CD4-positive, alpha-beta T cell treated with Interleukin-17A for 4 hours (primary cell): ENCODE results near the gene KCNMB2.
"Not testable (repeated sequence)": the region's sequence is repeated elsewhere in the genome, so short reads cannot be mapped to it uniquely, and the experiment has no call there.

Experiments
- DNase-seq: peaks from one replicate; pipeline ENCODE4 v3.0.0-alpha.2; 2020; ENCODE audit warnings: mixed read lengths

KCNMB2 gene

GRCh38 chr3:178520451-178520850 lies 15.8 kb upstream of the KCNMB2 start:
- no peak for DNase-seq

DNA sequence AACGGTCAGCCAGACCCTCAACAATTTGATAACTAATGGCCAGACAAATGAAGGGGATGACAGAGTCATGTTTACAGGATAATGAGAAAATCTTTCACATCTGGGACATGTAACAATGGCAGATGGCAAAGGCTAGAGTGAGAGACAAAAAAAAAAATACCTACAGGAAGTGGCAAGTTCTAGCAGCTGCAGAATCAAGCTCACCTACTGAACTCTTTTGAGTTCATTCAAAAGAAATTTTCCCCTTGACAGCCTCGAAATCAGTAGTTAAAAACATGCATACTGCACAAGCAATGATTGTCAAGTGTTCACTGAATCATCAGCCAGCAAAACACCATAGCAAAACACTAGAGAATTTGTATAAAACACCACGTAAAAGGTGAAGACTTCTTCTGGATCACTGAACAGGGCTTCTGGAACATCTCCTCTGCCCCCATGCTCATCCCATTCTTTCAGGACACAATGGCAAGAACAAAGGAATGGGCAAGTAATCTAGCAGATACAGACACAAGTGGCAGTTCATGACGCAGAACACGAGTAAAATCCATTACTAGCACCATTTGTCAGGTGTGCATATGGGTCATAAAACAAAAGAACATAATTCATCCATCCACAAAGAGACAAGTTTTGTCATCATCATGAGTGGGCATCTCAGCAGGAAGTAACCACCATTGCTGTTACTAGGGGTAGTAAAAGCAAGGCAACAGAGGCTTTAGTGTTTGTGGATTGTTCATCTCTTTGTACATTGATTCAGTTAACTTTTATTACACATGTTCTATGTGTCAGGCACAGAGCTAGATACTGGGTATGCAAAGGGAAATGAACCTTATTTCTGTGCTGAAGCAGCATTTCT lies 13.8 kb upstream of the KCNMB2 start:
- DNase-seq = no peak

GRCh38 chr3:178525251-178525650 lies 11.0 kb upstream of the KCNMB2 start:
- DNase-seq = no peak

DNA sequence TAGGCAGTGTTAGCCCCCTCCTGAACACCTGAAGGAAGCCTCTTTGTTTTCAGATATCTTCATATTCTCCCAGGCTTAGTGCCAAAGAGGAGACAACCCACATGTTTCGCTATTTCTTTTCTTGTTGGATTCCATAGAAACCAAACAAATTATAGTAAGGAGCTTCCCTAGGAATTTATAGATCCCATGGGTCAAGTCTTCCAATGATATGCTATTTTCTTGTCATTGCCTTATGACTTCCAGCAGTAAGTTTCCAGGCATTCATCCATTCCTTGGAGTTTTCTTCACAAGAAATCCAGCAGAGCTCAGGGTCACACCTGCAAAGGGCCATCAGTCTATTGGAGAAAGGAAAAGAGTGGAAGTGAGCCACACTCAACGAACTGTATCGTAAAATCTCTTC lies 9.9 kb upstream of the KCNMB2 start:
- no peak for DNase-seq

GRCh38 chr3:178527981-178528380 lies 8.3 kb upstream of the KCNMB2 start:
- no peak for DNase-seq

DNA sequence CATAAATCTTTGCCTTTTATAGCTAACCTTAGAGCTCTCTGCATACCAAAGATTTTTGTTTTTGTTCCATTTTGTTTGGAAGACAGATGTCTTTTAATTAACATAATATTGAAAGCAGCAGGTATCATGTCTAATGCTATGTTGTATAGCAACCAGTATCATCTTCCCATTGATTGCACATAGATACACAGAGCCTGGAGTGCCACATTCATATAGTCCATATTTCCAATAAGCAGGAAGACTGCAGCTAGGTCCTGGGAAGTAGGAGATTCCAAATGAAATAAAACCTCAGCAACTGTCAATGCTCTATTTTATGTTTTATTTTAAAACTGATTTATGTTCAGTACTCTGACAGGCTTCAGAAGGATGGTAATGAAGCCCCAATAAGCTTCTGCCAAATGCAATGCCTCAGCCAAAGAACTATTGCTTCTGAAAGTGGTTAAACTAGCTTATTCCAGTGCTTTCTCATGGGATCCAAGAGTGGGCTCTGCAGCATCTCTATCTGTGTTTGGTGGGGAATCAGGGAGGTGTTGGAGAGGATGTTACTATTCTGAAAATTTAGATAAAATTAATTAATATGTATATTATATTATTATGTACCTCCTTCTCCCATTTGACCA lies 6.5 kb upstream of the KCNMB2 start:
- no peak for DNase-seq

DNA sequence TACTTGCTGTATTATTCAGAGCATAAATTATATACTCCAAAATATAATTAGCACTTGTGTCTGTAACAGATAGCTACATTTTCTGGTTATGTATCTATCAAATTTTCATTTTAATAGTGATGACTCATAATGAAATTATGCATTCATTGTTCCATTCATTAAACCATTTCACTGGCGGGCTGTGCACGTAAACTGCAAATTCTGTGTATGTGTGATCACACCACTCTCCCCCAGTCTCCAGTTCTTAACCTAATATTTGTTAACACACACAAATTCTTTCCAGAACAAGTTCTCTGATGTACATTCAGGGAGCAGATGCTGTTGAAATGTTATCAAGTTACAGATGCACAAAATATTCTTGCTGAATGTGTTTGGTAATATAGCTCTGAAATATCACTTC lies 3.8 kb upstream of the KCNMB2 start:
- no peak for DNase-seq

DNA sequence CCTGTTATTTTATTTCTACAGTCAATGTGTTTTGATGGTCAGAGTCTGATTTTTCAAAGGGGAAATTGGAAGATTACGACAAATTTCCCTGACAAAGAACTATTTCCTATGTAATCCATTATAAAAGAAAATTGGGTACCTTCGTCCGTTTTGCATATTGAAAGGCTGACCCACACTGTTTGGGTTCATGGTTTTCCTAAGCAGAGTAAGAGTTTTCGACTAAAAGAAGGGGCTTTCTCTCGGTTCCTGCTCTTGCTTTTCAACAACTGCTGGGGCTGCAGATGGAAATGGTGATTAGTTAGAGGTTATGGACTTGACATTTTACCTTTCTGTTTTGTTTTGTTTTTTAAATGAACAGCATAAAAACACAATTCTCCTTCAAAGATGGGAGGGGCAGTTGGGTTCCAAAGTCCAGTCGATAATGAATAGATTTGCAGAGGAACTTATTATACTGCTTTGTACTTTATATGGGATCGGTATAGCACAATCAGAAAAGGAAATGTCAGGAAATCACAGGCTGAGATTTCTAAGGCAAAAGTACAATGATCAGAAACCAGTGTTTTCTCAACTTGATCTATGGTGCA lies 978 bp downstream of the KCNMB2 start:
- no peak for DNase-seq

DNA sequence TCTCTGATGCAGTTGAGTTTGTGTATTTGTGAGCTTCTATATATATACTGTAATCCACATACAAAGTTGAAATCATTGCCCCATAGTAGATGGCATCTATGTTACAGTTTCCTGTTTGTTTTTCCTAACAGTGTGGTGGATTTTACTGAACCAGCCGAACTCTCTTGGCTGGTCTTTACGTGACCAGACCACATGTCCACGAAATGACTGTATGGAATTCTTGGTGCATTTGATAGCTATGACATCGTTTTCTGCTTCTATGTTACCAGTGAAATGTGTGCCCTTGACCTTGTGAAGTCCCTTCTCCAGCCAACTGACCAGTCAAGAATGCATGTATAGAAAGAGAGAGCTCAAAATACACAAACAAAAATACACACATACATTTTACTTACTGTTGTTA lies 1.8 kb downstream of the KCNMB2 start:
- no peak for DNase-seq

DNA sequence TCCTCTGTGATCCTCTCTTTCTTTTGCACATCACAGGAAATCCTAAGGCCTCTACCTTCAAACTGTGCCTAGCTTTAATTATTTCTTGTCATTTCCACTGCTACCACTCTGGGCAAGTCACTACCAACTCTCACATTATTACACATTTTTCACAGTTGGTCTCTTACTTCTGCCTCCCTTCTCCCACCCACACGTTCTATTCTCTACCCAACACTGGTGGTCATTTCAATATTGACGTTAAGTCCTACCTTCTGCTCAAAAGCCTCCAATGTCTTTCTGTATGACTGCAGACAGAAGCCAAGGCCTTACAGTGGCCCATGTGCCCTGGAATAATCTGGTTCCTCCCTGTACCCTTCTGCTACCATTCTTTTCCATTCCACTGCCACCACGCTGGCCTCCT lies 3.9 kb downstream of the KCNMB2 start:
- DNase-seq = no peak

DNA sequence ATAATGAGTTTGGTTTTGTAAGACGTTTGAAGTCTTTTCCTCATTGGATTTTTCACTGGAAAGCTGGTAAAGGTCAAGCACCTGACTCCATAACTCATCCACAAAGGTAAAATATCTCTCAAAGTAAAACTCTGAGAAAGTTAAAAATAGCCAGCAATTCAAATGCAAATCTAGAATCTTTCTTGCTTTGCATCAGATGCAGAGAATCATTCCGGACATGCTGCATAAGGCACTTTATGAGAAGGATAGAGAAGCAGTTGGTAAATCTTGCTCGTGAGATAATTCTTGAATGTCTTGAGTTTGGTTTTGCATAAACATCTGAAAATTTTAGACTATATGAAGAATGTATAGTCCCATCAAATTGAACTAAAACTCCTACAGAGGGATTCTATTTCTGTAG lies 9.1 kb downstream of the KCNMB2 start:
- DNase-seq = no peak

DNA sequence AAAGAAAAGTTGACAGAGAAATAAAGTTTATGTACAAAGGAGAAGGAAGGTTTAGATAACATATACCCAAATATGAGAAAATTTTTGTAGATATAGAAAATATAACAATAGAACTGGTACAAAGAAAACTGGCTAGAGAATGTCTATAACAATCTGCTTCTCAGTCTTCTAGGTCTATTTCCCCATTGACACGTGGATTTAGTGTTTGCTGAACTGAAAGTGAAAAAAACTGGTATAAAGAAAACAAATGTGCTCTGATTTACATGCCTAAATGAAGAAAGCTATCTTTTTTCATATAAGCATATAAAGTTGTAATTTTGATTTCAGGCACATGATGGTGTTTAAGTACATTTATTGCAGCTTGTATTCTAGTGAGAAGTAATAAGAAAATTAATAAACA lies 9.8 kb downstream of the KCNMB2 start:
- DNase-seq = no peak

DNA sequence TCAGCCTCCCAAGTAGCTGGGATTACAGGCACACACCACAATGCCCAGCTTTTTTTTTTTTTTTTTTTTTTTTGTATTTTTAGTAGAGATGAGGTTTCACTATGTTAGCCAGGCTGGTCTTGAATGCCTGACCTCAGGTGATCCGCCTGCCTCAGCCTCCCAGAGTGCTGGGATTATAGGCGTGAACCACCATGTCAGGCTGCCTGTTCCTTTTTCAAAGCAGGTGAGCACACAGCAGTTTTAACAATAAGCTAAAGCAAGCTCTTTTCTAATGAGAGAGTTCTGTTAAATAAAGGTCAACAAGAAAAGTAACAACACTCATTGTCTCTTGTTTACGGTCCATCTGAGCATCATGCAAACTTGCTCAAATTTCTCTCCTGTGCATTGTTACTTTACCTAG lies 13.2 kb downstream of the KCNMB2 start:
- DNase-seq = not testable (repeated sequence)

- DNase-seq = no peak
Measured at GRCh38 chr3:178551916-178552321, 15.7 kb downstream of the KCNMB2 start.

DNA sequence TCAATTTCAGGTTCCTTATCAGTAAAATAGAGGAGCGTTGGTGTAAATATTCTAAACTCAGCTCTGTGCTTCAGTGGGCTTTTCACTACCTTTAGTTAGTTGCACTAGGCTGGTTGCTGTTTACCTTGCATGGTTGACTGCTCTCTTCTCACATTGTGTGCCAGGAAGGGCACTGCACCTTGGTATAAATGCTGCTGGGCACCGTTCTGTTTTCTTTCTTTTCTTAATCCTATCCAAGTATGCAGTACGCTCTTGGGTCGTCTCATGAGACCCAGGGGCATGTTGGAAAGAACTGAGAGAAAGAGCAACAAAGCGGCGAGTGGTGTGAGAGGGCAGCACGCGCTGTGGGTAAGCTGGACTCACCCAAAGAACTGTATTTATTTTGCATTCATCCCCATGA lies 22.4 kb downstream of the KCNMB2 start:
- no peak for DNase-seq

- no peak for DNase-seq
Measured at GRCh38 chr3:178560759-178561158, 24.5 kb downstream of the KCNMB2 start.

- no peak for DNase-seq
Measured at GRCh38 chr3:178561239-178561638, 25.0 kb downstream of the KCNMB2 start.

DNA sequence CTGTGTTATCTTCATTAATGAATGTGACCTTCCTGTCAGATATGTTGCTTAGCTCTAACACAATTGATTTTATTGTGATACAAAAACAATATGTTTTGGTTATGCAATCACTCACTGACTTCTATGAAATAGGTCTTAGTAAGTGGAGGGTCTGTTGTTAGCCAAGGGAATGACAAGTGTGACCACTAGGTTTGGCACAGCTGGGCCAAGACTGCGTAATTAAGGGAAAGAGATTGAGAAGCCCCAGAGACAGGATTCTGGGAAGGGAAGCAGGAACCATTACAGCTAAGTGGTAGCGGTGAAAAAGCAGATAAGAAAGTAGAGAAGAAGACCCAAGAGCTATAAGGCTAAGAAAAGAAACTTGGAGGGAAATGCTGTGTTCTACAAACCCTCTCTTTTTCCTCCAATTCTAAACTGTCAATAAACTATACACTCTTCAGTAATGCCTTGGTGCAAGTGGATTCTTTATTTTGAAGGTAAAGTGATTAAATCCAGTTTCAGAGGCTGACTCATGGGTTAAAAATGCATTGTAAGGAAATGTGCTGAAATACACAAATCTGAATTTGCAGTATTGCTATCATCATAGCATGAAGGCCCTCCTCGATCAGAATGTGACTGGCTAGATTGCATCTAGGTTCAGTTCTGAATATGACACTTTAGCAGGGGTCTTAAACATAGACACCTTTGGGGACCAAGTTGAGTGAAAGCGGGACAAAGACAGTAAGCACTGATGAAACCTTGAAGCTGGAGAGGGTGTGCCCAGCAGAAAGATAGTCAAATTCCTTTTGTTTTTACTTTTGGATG lies 26.1 kb downstream of the KCNMB2 start:
- no peak for DNase-seq

- DNase-seq = no peak
Measured at GRCh38 chr3:178562947-178563232, 26.7 kb downstream of the KCNMB2 start.

DNA sequence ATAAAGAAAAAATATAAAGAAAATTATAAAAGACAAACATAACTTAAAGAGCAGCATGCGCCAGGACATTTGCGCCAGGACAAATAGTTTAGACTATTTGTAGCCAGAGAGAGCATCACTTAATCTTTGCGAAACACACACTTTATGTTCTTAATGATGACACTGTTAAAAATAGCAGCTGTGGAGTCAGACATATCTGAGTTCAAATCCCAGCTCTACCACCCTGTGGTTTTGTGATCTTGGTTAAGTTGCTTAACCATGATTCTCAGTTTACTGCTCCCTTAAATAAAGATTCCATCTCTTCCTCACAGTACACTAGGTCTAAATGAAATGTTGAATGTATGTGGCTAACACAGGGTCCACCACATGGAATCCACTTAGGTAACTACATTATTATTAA lies 31.4 kb downstream of the KCNMB2 start:
- DNase-seq = no peak

- no peak for DNase-seq
Measured at GRCh38 chr3:178568155-178568731, 32.0 kb downstream of the KCNMB2 start.

GRCh38 chr3:178568911-178569310 lies 32.7 kb downstream of the KCNMB2 start:
- DNase-seq = no peak

- no peak for DNase-seq
Measured at GRCh38 chr3:178569826-178570225, 33.6 kb downstream of the KCNMB2 start.
